Heart right ventricle (tissue), 16 donors: ENCODE data around the gene LRRC75B. TPM values are rescaled to one million over a fixed set of nuclear protein-coding genes. Genes with fewer than 3 reads are reported as not detected.
A peak's percentile ranks its signal among the peaks of the same experiment; 100 is the strongest.
"Not testable (repeated sequence)": the region's sequence is repeated elsewhere in the genome, so short reads cannot be mapped to it uniquely, and the experiment has no call there.

Experiments used
- ATAC-seq, 8 donors: fragments of 200-7000 bp; cut with Tn5 transposase; one replicate each; pipeline ENCODE4 v1.9.1; 2020; ENCODE audit warnings: mild to moderate bottlenecking in 8 of 8, moderate library complexity in 8 of 8, moderate number of reproducible peaks in 1 of 8
- DNase-seq, 2 donors: peaks; one replicate each; pipeline ENCODE4 v3.0.0-alpha.2; 2020
- H3K27ac ChIP-seq, 10 donors: fragments of 200-600 bp; sonication (generic) in 2 of 10; one replicate each; pipeline versions ENCODE4 v1.5.0 to v1.8.0; 2020 to 2022; ENCODE audit warnings: mild to moderate bottlenecking in 3 of 10
- H3K27me3 ChIP-seq, 7 donors: fragments of 200-600 bp; one replicate each; pipeline ENCODE4 v1.8.0; 2021 to 2022; ENCODE audit warnings: mild to moderate bottlenecking in 2 of 7
- H3K36me3 ChIP-seq, 9 donors: fragments of 200-600 bp; sonication (generic) in 1 of 9; one replicate each; pipeline versions ENCODE4 v1.5.0 to v1.8.0; 2020 to 2022; ENCODE audit warnings: mild to moderate bottlenecking in 2 of 9
- H3K4me1 ChIP-seq, 9 donors: fragments of 200-600 bp; sonication (generic) in 1 of 9; one replicate each; pipeline versions ENCODE4 v1.5.0 to v1.8.0; 2020 to 2022; ENCODE audit warnings: mild to moderate bottlenecking in 4 of 9
- H3K4me3 ChIP-seq, 10 donors: fragments of 200-600 bp; sonication (generic) in 2 of 10; one replicate each; pipeline versions ENCODE4 v1.5.0 to v1.8.0; 2020 to 2022; ENCODE audit warnings: mild to moderate bottlenecking in 7 of 10, moderate library complexity in 2 of 10
- H3K9me3 ChIP-seq, 11 donors: fragments of 200-600 bp in 10 of 11; sonication (generic) in 2 of 11; one replicate each; pipeline versions ENCODE4 v1.5.0 to v1.8.0; 2013 to 2022; ENCODE audit warnings: mild to moderate bottlenecking in 2 of 11, control low read depth in 1 of 11, moderate library complexity in 1 of 11
- CTCF ChIP-seq, 9 donors: fragments of 200-600 bp; sonication (generic) in 2 of 9; IDR thresholded peaks; one replicate each; pipeline versions ENCODE4 v1.5.0 to v1.8.0; 2021 to 2022; ENCODE audit warnings: antibody characterized with exemption in 9 of 9, mild to moderate bottlenecking in 5 of 9, moderate library complexity in 1 of 9
- WGBS, 2 donors: extraction: QIAGEN DNeasy Blood & Tissue Kit; methylation state at CpG; one replicate each; pipeline ENCODE4 v1.1.7; 2013; ENCODE audit warnings: inconsistent platforms in 1 of 2; 5-methylcytosine and 5-hydroxymethylcytosine counted together
- intact Hi-C, 10 donors: fragments of 100-400 bp; cut with DNase I; formaldehyde crosslinking; loops; one replicate each; pipeline versions ENCODE4 v1.11.1 to v1.14.2; 2022
- polyA plus RNA-seq, 2 donors: library from polyadenylated mRNA; stranded (reverse); fragments of 200-250 nt; gene quantifications; one replicate each; pipeline ENCODE4 v1.2.3, GENCODE V29; 2013
- total RNA-seq, 10 donors: library from RNA; stranded (reverse); fragmentation: NEBNext Ultra II Directional in 3 of 10; extraction: Animal tissue kit (Norgen Biotek cat#: 25700) in 3 of 10; gene quantifications; one replicate each; pipeline versions ENCODE4 v1.2.1 to v1.2.4, GENCODE V29; 2021 to 2023
- donor health status: Arrhythmogenic right ventricular cardiomyopathy.
- donor health status: ischemic (EF 13 %, LVEDD 7.1; RV severe dilation, severe dysfunction).
- donor health status: healthy with polysubstance abuse.
- donor health status: DM: no; HTN: yes; CAD: no.
- donor health status: DM: no; HTN: no; CAD: no.
- donor health status: ischemic (EF 25% LVEDD 6.9; RV normal size, moderate dysfunction).
- donor health status: ischemic (EF 25% LVEDD 5.7; RV mildly dilated, moderate dysfunction).
- donor health status: healthy.
- donor health status: DM: yes; HTN: yes; CAD: no.
- donor health status: Ischemic cardiomyopathy.
- donor health status: ischemic (EF 35%, LVEDD 5.7; RV mildly dilated, moderate dysfunction).
- donor health status: nonischemic (EF 11% LVEDD 7.7; RV severe dilation, severe dysfunction).
- donor health status: DM: yes; HTN: yes; CAD: no.
- donor health status: PGD.
- donor health status: ischemic (EF 29% LVEDD 5.4; RV normal size, mild dysfunction).
- donor health status: nonischemic (EF 23%, LVEDD 6.1; RV moderate dilation, normal function).

Gene LRRC75B
- total and polyA plus RNA-seq, 12 donors = 2.0 to 12.4 (median 4.3) TPM

- H3K4me3 ChIP-seq, H3K27me3 ChIP-seq, H3K9me3 ChIP-seq, H3K36me3 ChIP-seq, DNase-seq, H3K27ac ChIP-seq, intact Hi-C loops: not testable (repeated sequence)
- H3K4me1 ChIP-seq = peaks cover 0 to 30% (median 8%) of the 10 kb centered on the region in 9 donors
- TF ChIP-seq CTCF (IDR thresholded peaks at IDR 0.05) = peak in 2 of 9 donors; percentile 5 to 25
- WGBS, 2 donors = 28 to 30% methylated on average over 18 of the region's 18 CpGs
- ATAC-seq = peak in 2 of 8 donors; percentile 9 to 12
These were observed 11.1 kb upstream of the LRRC75B start for GRCh38 chr22:24603770-24604629.

- H3K27ac ChIP-seq, H3K27me3 ChIP-seq, DNase-seq, H3K36me3 ChIP-seq, ATAC-seq, H3K4me3 ChIP-seq, intact Hi-C loops, H3K9me3 ChIP-seq: not testable (repeated sequence)
- 73 to 75% methylated on average over 21 to 22 of the region's 22 CpGs for WGBS, 2 donors
- peaks cover 0 to 30% (median 8%) of the 10 kb centered on the region in 9 donors for H3K4me1 ChIP-seq
These were observed 10.2 kb upstream of the LRRC75B start, which contains the start of gene GGT1 for GRCh38 chr22:24602847-24603769. Gene GGT1, plus strand, starts transcription at chr22:24603193. Its CDS starts 7,889 bp downstream, at chr22:24611082.

GRCh38 chr22:24602105-24602749 is 9.4 kb upstream of the LRRC75B start:
- peaks cover 0 to 25% (median 8%) of the 10 kb centered on the region in 9 donors for H3K4me1 ChIP-seq
- H3K36me3 ChIP-seq, ATAC-seq, H3K27me3 ChIP-seq, H3K4me3 ChIP-seq, intact Hi-C loops, H3K27ac ChIP-seq, H3K9me3 ChIP-seq, DNase-seq: not testable (repeated sequence)
- 88 to 89% methylated on average over 11 of the region's 11 CpGs for WGBS, 2 donors

GRCh38 chr22:24601217-24602104 is 8.6 kb upstream of the LRRC75B start:
- H3K27ac ChIP-seq = peak overlapping the region in 1 of 10 donors; percentile 27
- H3K36me3 ChIP-seq = no peaks in the 10 kb centered on the region
- ATAC-seq (peak; percentile 67 to 91 (median 82)), DNase-seq (peak in 1 of 2 donors; percentile 80)
- no peak for TF ChIP-seq CTCF (IDR thresholded peaks at IDR 0.05)
- WGBS, 2 donors = 66 to 73% methylated on average over 12 of the region's 12 CpGs
- H3K27me3 ChIP-seq = no peaks in the 10 kb centered on the region
- intact Hi-C loops = no loop called here
- H3K4me3 ChIP-seq = no peak overlapping the region
- H3K4me1 ChIP-seq = peaks cover 0 to 25% (median 8%) of the 10 kb centered on the region in 9 donors
- no peaks in the 10 kb centered on the region for H3K9me3 ChIP-seq

- ATAC-seq, H3K27ac ChIP-seq, H3K36me3 ChIP-seq, DNase-seq, H3K9me3 ChIP-seq, intact Hi-C loops, H3K4me3 ChIP-seq, H3K27me3 ChIP-seq: not testable (repeated sequence)
- 88 to 89% methylated on average over 3 of the region's 3 CpGs for WGBS, 2 donors
- peaks cover 0 to 25% (median 8%) of the 10 kb centered on the region in 9 donors for H3K4me1 ChIP-seq
These were observed 7.3 kb upstream of the LRRC75B start for GRCh38 chr22:24599958-24600715.
